PC-9 (cell line): Measurements from ENCODE around the gene MUSK. TPM values are rescaled to one million over a fixed set of nuclear protein-coding genes. Genes with fewer than 3 reads are reported as not detected.

Experiments
- BruUV-seq: library from RNA; stranded (reverse); fragments of 400-500 nt; replicated peaks from 2 replicates; lab custom pipeline; 2021; lab: Mats Ljungman, UMichigan
- CTCF ChIA-PET: fragments of 300-600 bp; sonication (Branson Sonifier 250); formaldehyde crosslinking; loops from one replicate; lab custom pipeline; 2022; ENCODE audit warnings: antibody characterized with exemption; lab: Charles Lee
- POLR2A ChIA-PET: fragments of 300-600 bp; sonication (Branson Sonifier 250); formaldehyde crosslinking; loops from one replicate; lab custom pipeline; 2022; ENCODE audit warnings: antibody characterized with exemption; ENCODE audit not compliant: unreplicated experiment; lab: Charles Lee
- DNase-seq, 2 experiments: peaks; one replicate each; pipeline versions ENCODE4 v3.0.0 to v3.0.0-alpha.2; 2015 to 2022; ENCODE audit warnings: mixed read lengths in 1 of 2
- H2AFZ ChIP-seq: fragments of 200-600 bp; sonication (generic); 2 replicates; pipeline ENCODE4 v1.8.1; 2017; ENCODE audit warnings: antibody characterized with exemption
- H3F3A ChIP-seq: fragments of 200-600 bp; sonication (generic); 2 replicates; pipeline ENCODE4 v1.8.1; 2017; ENCODE audit warnings: antibody characterized with exemption, mild to moderate bottlenecking, low read depth; ENCODE audit not compliant: insufficient read depth
- H3K27ac ChIP-seq: fragments of 200-600 bp; sonication (generic); 2 replicates; pipeline ENCODE4 v1.6.1; 2016; ENCODE audit warnings: mixed run types
- H3K27me3 ChIP-seq: fragments of 200-600 bp; sonication (generic); 2 replicates; pipeline ENCODE4 v1.6.1; 2016; ENCODE audit warnings: low read depth, mixed run types; ENCODE audit not compliant: insufficient read depth
- H3K36me3 ChIP-seq: fragments of 200-600 bp; sonication (generic); 2 replicates; pipeline ENCODE4 v1.6.1; 2016; ENCODE audit warnings: low read depth, mixed run types
- H3K4me1 ChIP-seq: fragments of 200-600 bp; sonication (generic); replicated peaks from 2 replicates; pipeline ENCODE4 v1.6.1; 2016; ENCODE audit warnings: mixed run types; ENCODE audit not compliant: insufficient read depth
- H3K4me2 ChIP-seq: fragments of 200-600 bp; sonication (generic); 2 replicates; pipeline ENCODE4 v1.6.1; 2017; ENCODE audit warnings: mixed run types
- H3K4me3 ChIP-seq: fragments of 200-600 bp; sonication (generic); 2 replicates; pipeline ENCODE4 v1.6.1; 2016; ENCODE audit warnings: mixed run types
- H3K79me2 ChIP-seq: fragments of 200-600 bp; sonication (generic); 2 replicates; pipeline ENCODE4 v1.6.1; 2017; ENCODE audit warnings: low read depth, mixed run types
- H3K9me2 ChIP-seq: fragments of 200-600 bp; sonication (generic); 2 replicates; pipeline ENCODE4 v1.8.1; 2017; ENCODE audit warnings: mild to moderate bottlenecking; ENCODE audit not compliant: insufficient read depth
- H3K9me3 ChIP-seq: fragments of 200-600 bp; sonication (generic); 2 replicates; pipeline ENCODE4 v1.8.1; 2016; ENCODE audit warnings: low read depth; ENCODE audit not compliant: insufficient read depth
- H4K20me1 ChIP-seq: fragments of 200-600 bp; sonication (generic); 2 replicates; pipeline ENCODE4 v1.8.1; 2017; ENCODE audit not compliant: insufficient read depth
- CTCF ChIP-seq: fragments of 200-600 bp; sonication (generic); conservative IDR thresholded peaks from 2 replicates; pipeline ENCODE4 v1.6.1; 2017; ENCODE audit warnings: mixed run types, antibody characterized with exemption, mild to moderate bottlenecking, moderate library complexity
- EZH2 ChIP-seq: fragments of 200-600 bp; sonication (generic); IDR thresholded peaks from 2 replicates; pipeline ENCODE4 v1.8.0; 2017; ENCODE audit warnings: antibody characterized with exemption, low read depth
- intact Hi-C: fragments of 100-400 bp; cut with micrococcal nuclease; formaldehyde crosslinking; loops from one replicate; pipeline ENCODE4 v1.10.0; 2022; ENCODE audit not compliant: unreplicated experiment
- total RNA-seq: library from RNA; stranded (reverse); gene quantifications from 2 replicates; pipeline ENCODE4 v1.2.3, GENCODE V29; 2021

The MUSK gene
- total RNA-seq, 1 experiment from 2014 or later: not detected

- no peaks in the 10 kb centered on the region for H3K79me2 ChIP-seq
- no peaks in the 10 kb centered on the region for H3K9me2 ChIP-seq
- no peak overlapping the region for H2AFZ ChIP-seq
- BruUV-seq: no TSS peak
- H3F3A ChIP-seq: no peaks in the 10 kb centered on the region
- H3K4me1 ChIP-seq: no peaks in the 10 kb centered on the region
- no peak for TF ChIP-seq CTCF
- no peak for TF ChIP-seq EZH2
- no peak overlapping the region for H3K27ac ChIP-seq
- ChIA-PET POLR2A (no interaction called here), CTCF (no interaction called here)
- H4K20me1 ChIP-seq: no peaks in the 10 kb centered on the region
- H3K27me3 ChIP-seq: no peaks in the 10 kb centered on the region
- no peak overlapping the region for H3K4me2 ChIP-seq
- peak; percentile 23 to 36 for DNase-seq
- no peak overlapping the region for H3K4me3 ChIP-seq
- no peaks in the 10 kb centered on the region for H3K9me3 ChIP-seq
- H3K36me3 ChIP-seq: no peaks in the 10 kb centered on the region
- intact Hi-C loops: no loop called here
These were observed 842 bp downstream of the MUSK start for GRCh38 chr9:110669433-110669832.

DNA sequence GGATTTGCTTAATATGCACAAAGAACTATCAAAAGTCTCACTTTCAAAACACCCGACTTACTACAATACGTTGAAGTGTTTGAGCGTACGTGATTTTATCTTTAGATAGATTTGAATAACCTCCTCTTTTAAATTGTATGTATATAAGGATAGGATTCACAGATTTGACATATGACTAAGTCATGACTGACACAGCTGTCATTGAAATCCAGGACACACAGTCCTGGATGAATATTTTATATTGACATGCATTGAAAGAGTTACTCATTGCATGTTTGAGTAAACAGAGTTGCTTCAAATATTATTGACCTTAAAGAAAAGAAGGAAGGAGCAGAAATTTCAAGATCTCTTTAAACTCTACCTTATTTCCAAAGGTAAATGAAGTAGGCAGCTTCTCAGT, 3.3 kb downstream of the MUSK start:
- intact Hi-C loops: no loop called here
- no peaks in the 10 kb centered on the region for H3F3A ChIP-seq
- H3K9me2 ChIP-seq: no peaks in the 10 kb centered on the region
- DNase-seq: no peak
- no peaks in the 10 kb centered on the region for H3K27me3 ChIP-seq
- H3K4me1 ChIP-seq: no peaks in the 10 kb centered on the region
- TF ChIP-seq CTCF (no peak), EZH2 (no peak)
- H4K20me1 ChIP-seq: no peaks in the 10 kb centered on the region
- H3K79me2 ChIP-seq: no peaks in the 10 kb centered on the region
- H2AFZ ChIP-seq: no peak overlapping the region
- H3K4me2 ChIP-seq: no peak overlapping the region
- H3K27ac ChIP-seq: no peak overlapping the region
- no peaks in the 10 kb centered on the region for H3K36me3 ChIP-seq
- ChIA-PET POLR2A (no interaction called here), CTCF (no interaction called here)
- no TSS peak for BruUV-seq
- H3K9me3 ChIP-seq: no peaks in the 10 kb centered on the region
- no peak overlapping the region for H3K4me3 ChIP-seq

DNA sequence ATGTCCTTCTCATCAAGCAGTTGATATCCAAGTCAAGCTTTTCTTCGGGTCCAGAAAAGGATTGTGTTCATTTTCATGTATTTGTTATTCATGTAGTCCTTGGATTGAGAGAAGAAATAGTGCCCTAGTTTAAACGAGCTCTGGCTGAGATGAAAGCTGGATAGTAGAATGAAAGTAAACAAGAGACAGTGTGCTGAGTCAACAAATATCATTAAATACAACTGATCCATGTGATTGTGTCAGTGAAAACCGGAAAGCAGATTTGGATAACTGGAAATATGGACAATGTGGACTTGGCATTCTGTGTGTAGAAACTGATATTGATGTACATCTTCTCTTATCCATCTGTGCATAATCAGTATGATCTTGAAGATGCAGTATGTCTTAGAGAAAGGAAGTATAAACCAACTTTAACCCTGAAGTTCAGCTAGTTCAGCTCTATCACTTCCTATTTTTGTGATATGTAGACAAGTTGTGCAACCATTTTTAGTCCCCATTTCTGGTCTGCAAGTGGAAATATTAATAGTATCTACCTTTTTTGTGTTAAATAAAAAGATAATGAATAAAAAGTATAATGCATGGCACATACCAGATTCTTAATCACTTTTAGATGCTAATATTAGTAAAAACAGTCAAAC, 4.4 kb downstream of the MUSK start:
- no TSS peak for BruUV-seq
- intact Hi-C loops: no loop called here
- Histone ChIP-seq H3K4me1 (no peaks in the 10 kb centered on the region), H3K27me3 (no peaks in the 10 kb centered on the region), H3K4me2 (no peak overlapping the region), H3K9me2 (no peaks in the 10 kb centered on the region), H3K36me3 (no peaks in the 10 kb centered on the region), H3K4me3 (no peak overlapping the region), H3K79me2 (no peaks in the 10 kb centered on the region), H3F3A (no peaks in the 10 kb centered on the region), H4K20me1 (no peaks in the 10 kb centered on the region), H2AFZ (no peak overlapping the region), H3K27ac (no peak overlapping the region), H3K9me3 (no peaks in the 10 kb centered on the region)
- DNase-seq: no peak
- ChIA-PET CTCF (interaction anchor here (0.6 kb wide), 1 partner anchor 15 kb away, joined by 3 read pairs; no protein-coding TSS in a partner anchor), POLR2A (no interaction called here)
- TF ChIP-seq EZH2: no peak
- no peak for TF ChIP-seq CTCF
